HCT116 (cell line): ENCODE results near the gene NAA40. TPM values are rescaled to one million over a fixed set of nuclear protein-coding genes. Genes with fewer than 3 reads are reported as not detected.
"Not testable (repeated sequence)": the region's sequence is repeated elsewhere in the genome, so short reads cannot be mapped to it uniquely, and the experiment has no call there.

Experiments
- ATAC-seq: fragments of 200-7000 bp; cut with Tn5 transposase; 2 replicates; pipeline ENCODE4 v1.9.1; 2020; ENCODE audit warnings: mild to moderate bottlenecking, moderate library complexity
- BruUV-seq: library from RNA; stranded (reverse); fragments of 400-500 nt; replicated peaks from 2 replicates; lab custom pipeline; 2021; lab: Mats Ljungman, UMichigan
- CTCF ChIA-PET: fragments of 300-600 bp; sonication (Branson Sonifier 250); formaldehyde crosslinking; loops from one replicate; lab custom pipeline; 2021; ENCODE audit warnings: antibody characterized with exemption; lab: Charles Lee
- POLR2A ChIA-PET: fragments of 300-600, 350-600 bp; sonication (Branson Sonifier 250); formaldehyde crosslinking; loops from one replicate; lab custom pipeline; 2021; ENCODE audit warnings: antibody characterized with exemption; lab: Charles Lee
- RAD21 ChIA-PET, 2 experiments: fragments of 300-600 bp; sonication (Branson Sonifier 250); formaldehyde crosslinking; loops; one replicate each; lab custom pipeline; 2023; ENCODE audit warnings: low total read pairs in 2 of 2; ENCODE audit not compliant: uncharacterized antibody in 2 of 2, unreplicated experiment in 2 of 2, low non-redundant PET in 1 of 2; lab: Charles Lee
- DNase-seq: peaks from one replicate; pipeline ENCODE4 v3.0.0-alpha.2; 2010; ENCODE audit warnings: low read depth, low spot score
- H2AFZ ChIP-seq: fragments of 200-600 bp; shearing (Covaris generic), sonication (generic); 2 replicates; pipeline ENCODE4 v1.6.1; 2017; ENCODE audit warnings: low read depth, mixed run types, mixed read lengths, antibody characterized with exemption, low read length; ENCODE audit not compliant: poor library complexity, severe bottlenecking
- H3K27ac ChIP-seq: 2 replicates; pipeline ENCODE4 v1.5.1; 2012; ENCODE audit warnings: low read depth, low read length
- H3K27me3 ChIP-seq: fragments of 200-600 bp; sonication (generic); 2 replicates; pipeline ENCODE4 v1.6.1; 2016; ENCODE audit warnings: mixed run types, low read length, mixed read lengths; ENCODE audit not compliant: insufficient read depth
- H3K36me3 ChIP-seq, 2 experiments: fragments of 200-500 bp in 1 of 2; fragments of 200-600 bp in 1 of 2; sonication (Bioruptor generic) in 1 of 2; sonication (generic) in 1 of 2; 2 replicates each; pipeline versions ENCODE4 v1.5.1 to v1.6.1; 2014 to 2016; ENCODE audit warnings: low read length in 2 of 2, inconsistent platforms in 1 of 2, mixed read lengths in 1 of 2, mixed run types in 1 of 2; ENCODE audit not compliant: insufficient read depth in 2 of 2, control insufficient read depth in 1 of 2
- H3K4me1 ChIP-seq, 2 experiments: fragments of 200-600 bp in 1 of 2; sonication (generic) in 1 of 2; 2 replicates each; pipeline versions ENCODE4 v1.5.1 to v1.6.1; 2012 to 2017; ENCODE audit warnings: low read length in 2 of 2, inconsistent platforms in 1 of 2, mild to moderate bottlenecking in 1 of 2, mixed read lengths in 1 of 2, mixed run types in 1 of 2, moderate library complexity in 1 of 2; ENCODE audit not compliant: insufficient read depth in 2 of 2, control insufficient read depth in 1 of 2
- H3K4me2 ChIP-seq: fragments of 200-600 bp; sonication (generic); 2 replicates; pipeline ENCODE4 v1.6.1; 2017; ENCODE audit warnings: mixed run types, low read length, mixed read lengths
- H3K4me3 ChIP-seq, 2 experiments: fragments of 200-600 bp in 1 of 2; sonication (generic) in 1 of 2; replicated peaks in 1 of 2; 2 replicates each; pipeline ENCODE4 v1.5.1; 2011 to 2016; ENCODE audit warnings: low read length in 2 of 2, control low read depth in 1 of 2, low read depth in 1 of 2, mild to moderate bottlenecking in 1 of 2, mixed read lengths in 1 of 2, mixed run types in 1 of 2
- H3K79me2 ChIP-seq: fragments of 200-600 bp; sonication (generic); 2 replicates; pipeline ENCODE4 v1.6.1; 2017; ENCODE audit warnings: mild to moderate bottlenecking, mixed run types, low read length, moderate library complexity, mixed read lengths; ENCODE audit not compliant: insufficient read depth
- H3K9ac ChIP-seq: fragments of 200-600 bp; sonication (generic); 2 replicates; pipeline ENCODE4 v1.6.1; 2016; ENCODE audit warnings: low read length, mixed read lengths
- H3K9me2 ChIP-seq: fragments of 200-600 bp; sonication (generic), shearing (Covaris generic); 2 replicates; pipeline ENCODE4 v1.6.1; 2017; ENCODE audit warnings: mixed run types, mild to moderate bottlenecking, moderate library complexity; ENCODE audit not compliant: insufficient read depth
- H3K9me3 ChIP-seq, 2 experiments: fragments of 200-500 bp in 1 of 2; fragments of 200-600 bp in 1 of 2; sonication (Bioruptor generic) in 1 of 2; sonication (generic) in 1 of 2; 2 replicates each; pipeline ENCODE4 v1.6.1; 2014 to 2017; ENCODE audit warnings: low read length in 2 of 2, mixed read lengths in 2 of 2, inconsistent platforms in 1 of 2, low read depth in 1 of 2, mild to moderate bottlenecking in 1 of 2, mixed run types in 1 of 2, moderate library complexity in 1 of 2; ENCODE audit not compliant: control insufficient read depth in 1 of 2, insufficient read depth in 1 of 2
- H4K20me1 ChIP-seq: fragments of 200-600 bp; sonication (generic), shearing (Covaris generic); 2 replicates; pipeline ENCODE4 v1.6.1; 2017; ENCODE audit warnings: mixed run types, mild to moderate bottlenecking, moderate library complexity; ENCODE audit not compliant: insufficient read depth
- CEBPB ChIP-seq: IDR thresholded peaks from 2 replicates; pipeline ENCODE4 v1.6.1; 2012; ENCODE audit warnings: low read depth
- CTCF ChIP-seq, 3 experiments: fragments of 200-600 bp in 1 of 3; sonication (generic) in 1 of 3; IDR thresholded peaks in 2 of 3; conservative IDR thresholded peaks in 1 of 3; 2 replicates each; pipeline ENCODE4 v1.5.1; 2012 to 2017; ENCODE audit warnings: low read depth in 2 of 3, low read length in 2 of 3, antibody characterized with exemption in 1 of 3, borderline replicate concordance in 1 of 3, control low read depth in 1 of 3, mild to moderate bottlenecking in 1 of 3, mixed read lengths in 1 of 3, mixed run types in 1 of 3, moderate library complexity in 1 of 3; ENCODE audit not compliant: insufficient read depth in 1 of 3
- JUND ChIP-seq: IDR thresholded peaks from 2 replicates; pipeline ENCODE4 v1.6.1; 2012
- POLR2A ChIP-seq: IDR thresholded peaks from 2 replicates; pipeline ENCODE4 v1.7.0; 2011; ENCODE audit warnings: borderline replicate concordance; ENCODE audit not compliant: insufficient read depth, insufficient read length; ENCODE audit errors: extremely low read depth
- POLR2AphosphoS5 ChIP-seq: IDR thresholded peaks from 2 replicates; pipeline ENCODE4 v1.6.1; 2011; ENCODE audit warnings: mild to moderate bottlenecking, low read depth, low read length, moderate library complexity
- SIN3A ChIP-seq: IDR thresholded peaks from 2 replicates; pipeline ENCODE4 v1.6.1; 2012; ENCODE audit warnings: low read depth
- SRF ChIP-seq: IDR thresholded peaks from 2 replicates; pipeline ENCODE4 v1.6.1; 2012; ENCODE audit warnings: low read depth
- TCF7L2 ChIP-seq: IDR thresholded peaks from 2 replicates; pipeline ENCODE4 v1.7.0; 2011; ENCODE audit warnings: borderline replicate concordance, inconsistent platforms; ENCODE audit not compliant: insufficient read depth, insufficient read length; ENCODE audit errors: extremely low read depth
- ZBTB33 ChIP-seq: IDR thresholded peaks from 2 replicates; pipeline ENCODE4 v1.6.1; 2011; ENCODE audit warnings: mild to moderate bottlenecking, low read length, moderate library complexity; ENCODE audit not compliant: insufficient replicate concordance; ENCODE audit errors: extremely low read depth
- ZNF274 ChIP-seq: fragments of 200-500 bp; sonication (Bioruptor generic); IDR thresholded peaks from 2 replicates; pipeline ENCODE4 v1.6.1; 2014; ENCODE audit warnings: mild to moderate bottlenecking, low read depth, low read length, inconsistent platforms
- intact Hi-C: fragments of 100-400 bp; cut with micrococcal nuclease; formaldehyde crosslinking; loops from 2 replicates; pipeline ENCODE4 v1.10.0; 2022
- total RNA-seq: library from RNA; stranded (reverse); gene quantifications from one replicate; pipeline ENCODE4 v1.2.1, GENCODE V29; 2021; ENCODE audit not compliant: unreplicated experiment
- TF ChIP-seq, protein P1 (sequence below): IDR thresholded peaks from 2 replicates; pipeline ENCODE4 v1.6.1; 2012; ENCODE audit warnings: low read depth
- TF ChIP-seq, protein P2 (sequence below): IDR thresholded peaks from 2 replicates; pipeline ENCODE4 v1.6.1; 2012

The NAA40 gene
- total RNA-seq, 1 experiment from 2014 or later: 25.3 TPM

DNA sequence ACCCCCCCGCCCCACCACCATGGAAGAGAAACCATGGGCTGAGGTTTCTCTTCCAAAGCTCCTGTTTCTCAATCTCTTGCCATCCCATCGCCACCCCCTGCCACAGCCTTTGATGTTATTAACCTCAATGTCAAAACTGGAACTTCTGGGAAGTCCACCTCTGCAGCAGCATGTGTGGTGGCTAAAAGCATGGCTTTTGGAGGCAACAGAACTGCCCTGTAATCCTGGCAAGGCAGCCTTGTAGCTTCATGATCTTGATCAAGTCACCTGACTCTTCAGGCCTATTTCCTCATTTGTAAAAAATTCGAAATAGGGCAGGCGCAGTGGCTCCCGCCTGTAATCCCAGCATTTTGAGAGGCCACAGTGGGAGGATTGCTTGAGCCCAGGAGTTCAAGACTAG lies 32.1 kb downstream of the NAA40 start:
- H3K79me2 ChIP-seq: peaks cover 15% of the 10 kb centered on the region
- no peak overlapping the region for H3K9ac ChIP-seq
- no peaks in the 10 kb centered on the region for H4K20me1 ChIP-seq
- no peaks in the 10 kb centered on the region for H3K9me3 ChIP-seq
- peaks cover 2 to 13% of the 10 kb centered on the region in 2 experiments for H3K4me1 ChIP-seq
- ChIA-PET RAD21 (no interaction called here), POLR2A (no interaction called here), CTCF (no interaction called here)
- TF ChIP-seq ZNF274 (no peak), CEBPB (no peak), CTCF (IDR thresholded peaks at IDR 0.05 in 2 of 3, conservative IDR thresholded peaks at IDR 0.05 in 1 of 3; ENCODE audit: borderline replicate concordance in 1 of 3, insufficient read depth in 1 of 3, low read depth in 2 of 3, low read length in 2 of 3) (no peak), POLR2A (no peak), ZBTB33 (no peak), POLR2AphosphoS5 (no peak), JUND (no peak), TCF7L2 (no peak), SIN3A (no peak), SRF (no peak)
- TF ChIP-seq, protein P1, sequence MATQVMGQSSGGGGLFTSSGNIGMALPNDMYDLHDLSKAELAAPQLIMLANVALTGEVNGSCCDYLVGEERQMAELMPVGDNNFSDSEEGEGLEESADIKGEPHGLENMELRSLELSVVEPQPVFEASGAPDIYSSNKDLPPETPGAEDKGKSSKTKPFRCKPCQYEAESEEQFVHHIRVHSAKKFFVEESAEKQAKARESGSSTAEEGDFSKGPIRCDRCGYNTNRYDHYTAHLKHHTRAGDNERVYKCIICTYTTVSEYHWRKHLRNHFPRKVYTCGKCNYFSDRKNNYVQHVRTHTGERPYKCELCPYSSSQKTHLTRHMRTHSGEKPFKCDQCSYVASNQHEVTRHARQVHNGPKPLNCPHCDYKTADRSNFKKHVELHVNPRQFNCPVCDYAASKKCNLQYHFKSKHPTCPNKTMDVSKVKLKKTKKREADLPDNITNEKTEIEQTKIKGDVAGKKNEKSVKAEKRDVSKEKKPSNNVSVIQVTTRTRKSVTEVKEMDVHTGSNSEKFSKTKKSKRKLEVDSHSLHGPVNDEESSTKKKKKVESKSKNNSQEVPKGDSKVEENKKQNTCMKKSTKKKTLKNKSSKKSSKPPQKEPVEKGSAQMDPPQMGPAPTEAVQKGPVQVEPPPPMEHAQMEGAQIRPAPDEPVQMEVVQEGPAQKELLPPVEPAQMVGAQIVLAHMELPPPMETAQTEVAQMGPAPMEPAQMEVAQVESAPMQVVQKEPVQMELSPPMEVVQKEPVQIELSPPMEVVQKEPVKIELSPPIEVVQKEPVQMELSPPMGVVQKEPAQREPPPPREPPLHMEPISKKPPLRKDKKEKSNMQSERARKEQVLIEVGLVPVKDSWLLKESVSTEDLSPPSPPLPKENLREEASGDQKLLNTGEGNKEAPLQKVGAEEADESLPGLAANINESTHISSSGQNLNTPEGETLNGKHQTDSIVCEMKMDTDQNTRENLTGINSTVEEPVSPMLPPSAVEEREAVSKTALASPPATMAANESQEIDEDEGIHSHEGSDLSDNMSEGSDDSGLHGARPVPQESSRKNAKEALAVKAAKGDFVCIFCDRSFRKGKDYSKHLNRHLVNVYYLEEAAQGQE: no peak
- TF ChIP-seq, protein P2, sequence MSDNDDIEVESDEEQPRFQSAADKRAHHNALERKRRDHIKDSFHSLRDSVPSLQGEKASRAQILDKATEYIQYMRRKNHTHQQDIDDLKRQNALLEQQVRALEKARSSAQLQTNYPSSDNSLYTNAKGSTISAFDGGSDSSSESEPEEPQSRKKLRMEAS: no peak
- H3K27me3 ChIP-seq: no peaks in the 10 kb centered on the region
- no peak overlapping the region for H3K27ac ChIP-seq
- BruUV-seq: no TSS peak
- intact Hi-C loops: no loop called here
- H3K9me2 ChIP-seq: no peaks in the 10 kb centered on the region
- no peak for ATAC-seq
- no peak overlapping the region for H3K4me3 ChIP-seq
- H3K4me2 ChIP-seq: no peak overlapping the region
- peaks cover 0 to 2% of the 10 kb centered on the region in 2 experiments; a peak in 1 of 4 replicates for H3K36me3 ChIP-seq
- H2AFZ ChIP-seq: no peak overlapping the region
- DNase-seq: no peak

DNA sequence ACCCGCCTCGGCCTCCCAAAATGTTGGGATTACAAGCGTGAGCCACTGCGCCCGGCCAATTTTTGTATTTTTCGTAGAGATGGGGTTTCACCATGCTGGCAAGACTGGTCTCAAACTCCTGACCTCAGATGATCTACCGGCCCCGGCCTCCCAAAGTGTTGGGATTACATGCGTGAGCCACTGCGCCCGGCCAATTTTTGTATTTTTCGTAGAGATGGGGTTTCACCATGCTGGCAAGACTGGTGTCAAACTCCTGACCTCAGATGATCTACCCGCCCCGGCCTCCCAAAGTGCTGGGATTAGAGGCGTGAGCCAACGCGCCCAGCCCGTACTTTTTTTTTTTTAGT lies 35.1 kb downstream of the NAA40 start:
- peak overlapping the region; percentile 84 for H3K4me2 ChIP-seq
- H2AFZ ChIP-seq, ATAC-seq, H3K36me3 ChIP-seq, H3K27me3 ChIP-seq, H3K9me3 ChIP-seq, H3K9me2 ChIP-seq, RAD21 ChIA-PET, DNase-seq, H4K20me1 ChIP-seq, POLR2A ChIA-PET: not testable (repeated sequence)
- peaks cover 10 to 23% of the 10 kb centered on the region in 2 experiments for H3K4me1 ChIP-seq
- peak overlapping the region; percentile 22 to 100 for H3K4me3 ChIP-seq
- peak overlapping the region; percentile 61 for H3K27ac ChIP-seq
- CTCF ChIA-PET: interaction anchor here (0.6 to 0.9 kb wide), 2 partner anchors 11 to 29 kb away, joined by 4 to 6 read pairs; no protein-coding TSS in a partner anchor
- BruUV-seq: TSS peak; percentile 89
- H3K9ac ChIP-seq: peak overlapping the region; percentile 100
- H3K79me2 ChIP-seq: peaks cover 40% of the 10 kb centered on the region
- intact Hi-C loops: loop anchor here (2.0 kb wide), 1 partner anchor 57 kb away; the partner anchor contains the start of gene RCOR2
